ENCODE measurements around the gene SRSF6. TPM values are rescaled to one million over a fixed set of nuclear protein-coding genes. Genes with fewer than 3 reads are reported as not detected.
"Not testable (repeated sequence)": the region's sequence is repeated elsewhere in the genome, so short reads cannot be mapped to it uniquely, and the experiment has no call there.

SRSF6 gene
- total RNA-seq, 1 donor from 2014 or later: 68.1 TPM

DNA sequence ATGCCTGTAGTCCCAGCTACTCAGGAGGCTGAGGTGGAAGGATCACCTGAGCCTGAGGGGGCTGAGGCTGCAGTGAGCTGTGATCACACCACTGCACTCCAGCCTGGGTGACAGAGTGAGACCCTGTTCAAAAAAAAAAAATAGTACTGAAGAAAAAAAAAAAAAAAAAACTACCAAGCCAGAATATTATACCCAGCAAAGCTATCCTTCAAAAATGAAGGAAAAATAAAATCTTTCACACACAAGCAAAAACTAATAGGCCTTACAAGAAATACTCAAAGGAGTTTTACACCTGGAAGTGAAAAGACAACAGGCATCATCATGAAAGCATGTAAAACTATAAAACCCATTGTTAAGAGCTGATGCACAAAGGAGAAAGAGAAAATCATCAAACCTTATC, 37.5 kb upstream of the SRSF6 start:
- no peaks in the 10 kb centered on the region for H3K36me3 ChIP-seq (ENCODE audit: control insufficient read depth, insufficient read depth, low read length)
- TF ChIP-seq, protein P1, sequence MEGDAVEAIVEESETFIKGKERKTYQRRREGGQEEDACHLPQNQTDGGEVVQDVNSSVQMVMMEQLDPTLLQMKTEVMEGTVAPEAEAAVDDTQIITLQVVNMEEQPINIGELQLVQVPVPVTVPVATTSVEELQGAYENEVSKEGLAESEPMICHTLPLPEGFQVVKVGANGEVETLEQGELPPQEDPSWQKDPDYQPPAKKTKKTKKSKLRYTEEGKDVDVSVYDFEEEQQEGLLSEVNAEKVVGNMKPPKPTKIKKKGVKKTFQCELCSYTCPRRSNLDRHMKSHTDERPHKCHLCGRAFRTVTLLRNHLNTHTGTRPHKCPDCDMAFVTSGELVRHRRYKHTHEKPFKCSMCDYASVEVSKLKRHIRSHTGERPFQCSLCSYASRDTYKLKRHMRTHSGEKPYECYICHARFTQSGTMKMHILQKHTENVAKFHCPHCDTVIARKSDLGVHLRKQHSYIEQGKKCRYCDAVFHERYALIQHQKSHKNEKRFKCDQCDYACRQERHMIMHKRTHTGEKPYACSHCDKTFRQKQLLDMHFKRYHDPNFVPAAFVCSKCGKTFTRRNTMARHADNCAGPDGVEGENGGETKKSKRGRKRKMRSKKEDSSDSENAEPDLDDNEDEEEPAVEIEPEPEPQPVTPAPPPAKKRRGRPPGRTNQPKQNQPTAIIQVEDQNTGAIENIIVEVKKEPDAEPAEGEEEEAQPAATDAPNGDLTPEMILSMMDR (IDR thresholded peaks at IDR 0.05; ENCODE audit: insufficient read depth, low read length, poor library complexity, severe bottlenecking): no peak
- no peak for DNase-seq (ENCODE audit: low read depth)

DNA sequence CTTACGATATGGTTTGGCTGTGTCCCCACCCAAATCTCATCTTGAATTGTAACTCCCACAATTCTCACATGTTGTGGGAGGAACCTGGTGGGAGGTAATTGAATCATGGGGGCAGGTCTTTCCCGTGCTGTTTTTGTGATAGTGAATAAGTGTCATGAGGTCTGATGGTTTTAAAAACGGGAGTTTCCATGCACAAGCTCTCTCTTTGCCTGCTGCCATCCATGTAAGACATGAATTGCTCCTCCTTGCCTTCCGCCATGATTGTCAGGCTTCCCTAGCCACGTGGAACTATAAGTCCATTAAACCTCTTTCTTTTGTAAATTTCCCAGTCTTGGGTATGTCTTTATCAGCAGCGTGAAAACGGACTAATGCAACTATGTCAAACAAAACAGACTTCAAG, 36.8 kb upstream of the SRSF6 start:
- H3K36me3 ChIP-seq (ENCODE audit: control insufficient read depth, insufficient read depth, low read length); DNase-seq (ENCODE audit: low read depth); H3K4me3 ChIP-seq (ENCODE audit: low read depth, low read length); H3K27me3 ChIP-seq (ENCODE audit: control insufficient read depth, insufficient read depth, low read length): not testable (repeated sequence)

More for the DNA sequence above, 37.5 kb upstream of the SRSF6 start:
- Histone ChIP-seq H3K4me3 (ENCODE audit: low read depth, low read length) (no peak overlapping the region), H3K27me3 (ENCODE audit: control insufficient read depth, insufficient read depth, low read length) (no peaks in the 10 kb centered on the region)

DNA sequence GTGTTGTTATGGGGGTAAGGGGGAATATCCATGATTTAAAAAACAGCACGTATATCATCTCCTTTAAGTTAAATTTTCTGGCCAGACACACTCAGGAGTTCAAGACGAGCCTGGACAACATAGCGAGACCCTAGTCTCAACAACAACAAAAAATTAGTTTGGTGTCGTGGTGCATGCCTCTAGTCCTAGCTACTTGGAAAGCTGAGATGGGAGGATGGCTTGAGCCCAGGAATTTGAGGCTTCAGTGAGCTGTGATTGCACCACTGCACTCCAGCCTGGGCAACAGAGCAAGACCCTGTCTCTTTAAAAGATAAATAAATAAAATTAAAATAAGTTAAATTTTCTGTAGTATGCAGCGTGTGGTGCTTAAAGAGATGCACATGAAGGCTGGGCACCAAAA, 31.5 kb upstream of the SRSF6 start:
- TF ChIP-seq, protein P1 (IDR thresholded peaks at IDR 0.05; ENCODE audit: insufficient read depth, low read length, poor library complexity, severe bottlenecking): no peak
- Histone ChIP-seq H3K4me3 (ENCODE audit: low read depth, low read length) (no peak overlapping the region), H3K36me3 (ENCODE audit: control insufficient read depth, insufficient read depth, low read length) (no peaks in the 10 kb centered on the region), H3K27me3 (ENCODE audit: control insufficient read depth, insufficient read depth, low read length) (no peaks in the 10 kb centered on the region)
- no peak for DNase-seq (ENCODE audit: low read depth)

DNA sequence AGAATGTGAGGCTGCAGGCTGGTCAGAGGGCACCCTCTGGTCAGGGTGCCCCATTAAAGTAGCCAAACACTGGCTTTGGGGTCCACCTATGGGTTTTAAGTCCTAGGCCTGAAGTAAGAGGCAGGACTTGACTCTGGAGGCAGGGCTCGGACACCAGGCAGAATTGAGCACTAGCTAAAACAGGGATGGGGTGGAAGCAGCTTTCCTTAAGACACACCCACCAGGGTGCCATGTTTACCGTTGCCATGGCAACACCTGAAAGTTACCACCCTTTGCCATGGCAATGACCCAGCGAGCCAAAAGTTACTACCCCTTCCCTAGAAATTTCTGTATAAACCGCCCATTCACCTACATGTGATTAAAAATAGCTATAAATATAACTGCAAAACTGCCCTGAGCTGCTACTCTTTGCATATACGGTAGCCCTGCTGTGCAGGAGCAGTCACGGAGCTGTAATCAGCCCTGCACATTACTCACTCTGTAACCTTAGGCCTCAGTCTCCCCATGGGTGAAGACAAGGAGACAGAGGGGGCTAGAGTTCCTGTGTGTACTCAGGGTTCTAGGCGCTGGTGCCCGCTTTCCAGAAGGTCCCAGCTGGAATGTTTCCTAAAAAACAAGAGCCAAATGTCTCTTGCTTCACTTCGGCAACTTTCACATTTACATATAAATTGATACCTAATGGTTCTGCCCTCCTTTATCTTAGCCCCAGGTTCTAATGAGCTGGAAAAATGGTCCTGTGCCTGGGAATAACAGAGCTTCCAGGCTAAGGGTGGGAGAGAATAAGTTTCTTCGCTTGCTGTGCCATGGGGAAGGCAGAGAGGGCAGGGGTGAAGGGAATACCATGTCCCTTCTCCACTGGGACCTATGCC, 27.2 kb upstream of the SRSF6 start:
- no peak for DNase-seq (ENCODE audit: low read depth)
- Histone ChIP-seq H3K36me3 (ENCODE audit: control insufficient read depth, insufficient read depth, low read length) (no peaks in the 10 kb centered on the region), H3K27me3 (ENCODE audit: control insufficient read depth, insufficient read depth, low read length) (peaks cover 2% of the 10 kb centered on the region), H3K4me3 (ENCODE audit: low read depth, low read length) (no peak overlapping the region)
- TF ChIP-seq, protein P1 (IDR thresholded peaks at IDR 0.05; ENCODE audit: insufficient read depth, low read length, poor library complexity, severe bottlenecking): no peak

DNA sequence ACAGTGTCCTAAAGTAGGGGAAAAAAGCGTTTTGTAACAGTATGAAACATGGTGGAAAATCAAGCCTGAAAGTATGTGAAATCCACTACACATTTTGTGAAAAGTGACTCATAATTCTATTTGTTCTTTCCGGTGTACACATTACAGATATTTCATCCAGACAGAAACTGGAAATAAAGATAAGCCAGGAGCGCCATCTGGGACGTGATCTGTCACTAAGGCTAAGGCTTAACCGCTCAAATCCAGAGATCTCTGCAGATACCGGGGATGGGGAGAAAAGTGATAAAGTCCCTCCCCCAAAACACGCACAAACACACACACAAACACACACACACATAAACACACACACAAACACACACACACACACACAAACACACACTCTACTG, 26.6 kb upstream of the SRSF6 start:
- H3K27me3 ChIP-seq (ENCODE audit: control insufficient read depth, insufficient read depth, low read length): peaks cover 2% of the 10 kb centered on the region
- no peak for DNase-seq (ENCODE audit: low read depth)
- H3K4me3 ChIP-seq (ENCODE audit: low read depth, low read length): no peak overlapping the region
- no peaks in the 10 kb centered on the region for H3K36me3 ChIP-seq (ENCODE audit: control insufficient read depth, insufficient read depth, low read length)
- TF ChIP-seq, protein P1 (IDR thresholded peaks at IDR 0.05; ENCODE audit: insufficient read depth, low read length, poor library complexity, severe bottlenecking): no peak

DNA sequence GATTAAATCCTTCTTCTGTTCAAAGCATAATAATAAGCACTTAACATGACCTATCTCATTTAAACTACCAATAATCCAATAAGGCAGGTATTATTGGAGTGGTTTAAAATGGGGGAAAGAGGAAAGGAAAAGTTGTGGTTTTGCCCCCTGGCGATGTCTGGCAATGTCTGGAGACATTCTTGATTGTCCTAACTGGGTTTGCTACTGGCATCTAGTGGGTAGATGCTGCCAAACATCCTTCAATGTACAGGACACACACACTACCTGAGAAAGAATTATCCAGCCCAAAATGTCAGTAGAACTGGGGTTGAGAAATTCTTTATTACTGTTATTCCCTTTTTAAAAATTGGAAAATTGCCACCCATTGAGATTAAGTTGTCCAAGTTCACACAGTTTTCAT, 25.2 kb upstream of the SRSF6 start:
- no peak for DNase-seq (ENCODE audit: low read depth)
- H3K4me3 ChIP-seq (ENCODE audit: low read depth, low read length): no peak overlapping the region
- H3K36me3 ChIP-seq (ENCODE audit: control insufficient read depth, insufficient read depth, low read length): no peaks in the 10 kb centered on the region
- peaks cover 4% of the 10 kb centered on the region for H3K27me3 ChIP-seq (ENCODE audit: control insufficient read depth, insufficient read depth, low read length)
- TF ChIP-seq, protein P1 (IDR thresholded peaks at IDR 0.05; ENCODE audit: insufficient read depth, low read length, poor library complexity, severe bottlenecking): no peak
